Adipocyte (in vitro differentiated cells): ENCODE results near the gene ODF2.

Experiments used
- DNase-seq: peaks from one replicate; pipeline ENCODE4 v3.0.0-alpha.2; 2015; ENCODE audit warnings: low read depth
- H3K27me3 ChIP-seq: replicated peaks from 2 replicates; pipeline ENCODE4 v1.7.0; 2013; ENCODE audit warnings: mild to moderate bottlenecking, low read length, moderate library complexity; ENCODE audit not compliant: control insufficient read depth, insufficient read depth
- H3K36me3 ChIP-seq: 2 replicates; pipeline ENCODE4 v1.7.0; 2013; ENCODE audit warnings: low read length, mild to moderate bottlenecking, moderate library complexity; ENCODE audit not compliant: control insufficient read depth, insufficient read depth, severe bottlenecking
- H3K4me1 ChIP-seq: 2 replicates; pipeline ENCODE4 v1.7.0; 2013; ENCODE audit warnings: mild to moderate bottlenecking, low read length, moderate library complexity; ENCODE audit not compliant: control insufficient read depth, insufficient read depth
- H3K4me3 ChIP-seq: 2 replicates; pipeline ENCODE4 v1.7.0; 2013; ENCODE audit warnings: mild to moderate bottlenecking, low read length, moderate library complexity
- H3K9ac ChIP-seq: 2 replicates; pipeline ENCODE4 v1.7.0; 2013; ENCODE audit warnings: mild to moderate bottlenecking, low read length, moderate library complexity
- H3K9me3 ChIP-seq: 2 replicates; pipeline ENCODE4 v1.7.0; 2013; ENCODE audit warnings: mild to moderate bottlenecking, low read length, moderate library complexity; ENCODE audit not compliant: control insufficient read depth

ODF2 gene

DNA sequence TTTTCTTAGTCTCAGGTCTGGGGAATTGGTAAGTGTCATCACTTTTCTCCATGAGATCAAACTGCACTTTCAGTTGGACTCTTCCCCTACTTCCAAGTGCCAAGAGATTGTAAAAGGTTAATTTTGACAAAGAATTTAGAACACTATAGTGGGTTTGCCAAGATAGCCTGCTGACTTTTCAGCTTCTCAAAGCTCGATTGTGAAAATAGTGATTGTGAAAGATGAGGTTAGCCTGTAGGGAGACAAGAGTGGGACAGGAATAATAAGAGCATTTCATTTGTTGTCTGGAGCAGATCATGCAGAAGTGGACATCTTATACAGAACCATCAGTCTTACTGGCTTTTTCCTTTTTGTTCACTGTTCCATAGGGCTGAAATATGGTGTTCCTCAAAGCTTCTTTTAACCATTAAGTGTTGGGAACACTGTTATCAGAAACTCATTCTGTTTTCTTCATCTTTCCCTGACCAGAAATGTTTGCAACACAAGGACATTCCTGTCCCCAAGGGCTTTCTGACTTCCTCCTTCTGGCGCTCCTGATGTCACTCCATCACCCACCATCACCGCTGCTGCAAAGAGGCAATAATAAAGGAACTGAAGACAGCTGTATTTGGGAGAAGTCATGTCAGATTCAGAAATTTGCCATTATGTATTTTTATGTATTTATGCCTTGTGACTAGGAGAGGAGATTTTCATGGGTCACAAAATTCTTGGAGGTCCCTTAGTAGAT, 85.0 kb downstream of the ODF2 start:
- H3K27me3 ChIP-seq = no peaks in the 10 kb centered on the region
- H3K4me3 ChIP-seq = peak overlapping the region; percentile 56
- H3K9ac ChIP-seq = peak overlapping the region; percentile 70
- no peaks in the 10 kb centered on the region for H3K9me3 ChIP-seq
- DNase-seq = peak; percentile 30
- peaks cover 22% of the 10 kb centered on the region for H3K4me1 ChIP-seq
- peaks cover 59% of the 10 kb centered on the region for H3K36me3 ChIP-seq

DNA sequence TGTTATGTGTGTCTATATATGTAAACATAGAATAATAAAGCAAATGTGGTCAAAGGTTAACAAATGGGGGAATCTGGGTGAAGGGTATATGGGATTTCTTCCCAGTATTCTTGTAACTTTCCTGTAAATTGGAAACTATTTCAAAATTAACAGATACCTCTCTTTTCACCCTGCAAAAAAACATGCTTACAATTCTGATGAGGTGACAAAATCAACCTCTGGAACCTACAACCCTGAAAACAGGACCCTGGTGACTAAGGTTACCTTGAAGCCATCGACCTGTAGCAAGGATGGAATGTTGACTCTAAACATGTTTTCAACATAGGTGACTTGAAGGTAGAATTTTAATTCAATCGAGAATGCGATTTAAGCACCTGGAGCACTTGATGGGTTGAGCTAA, 90.7 kb downstream of the ODF2 start:
- no peak overlapping the region for H3K4me3 ChIP-seq

DNA sequence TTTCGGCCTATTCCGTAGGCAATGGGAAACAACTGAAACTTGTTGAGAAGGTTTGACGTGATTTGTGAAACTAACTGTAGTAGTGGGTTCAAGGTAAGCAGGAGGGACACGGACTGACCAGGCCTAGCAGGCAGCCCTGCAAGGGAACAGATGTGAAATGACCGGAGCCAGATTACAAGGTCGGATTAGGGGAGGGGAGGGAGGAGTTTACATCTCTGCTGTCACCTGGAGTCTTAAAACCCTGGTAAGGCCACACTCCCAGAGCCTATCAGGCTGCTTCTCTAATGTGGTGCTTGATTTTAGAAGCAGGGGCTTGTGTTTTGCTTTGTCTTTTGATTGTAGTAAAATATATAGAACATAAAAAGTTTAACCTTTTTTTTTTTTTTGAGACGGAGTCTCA, 93.1 kb downstream of the ODF2 start:
- no peak for DNase-seq
- no peaks in the 10 kb centered on the region for H3K27me3 ChIP-seq

More for the DNA sequence above, 90.7 kb downstream of the ODF2 start:
- Histone ChIP-seq H3K9me3 (no peaks in the 10 kb centered on the region), H3K27me3 (no peaks in the 10 kb centered on the region), H3K36me3 (peaks cover 12% of the 10 kb centered on the region), H3K9ac (no peak overlapping the region), H3K4me1 (peaks cover 33% of the 10 kb centered on the region)
- no peak for DNase-seq

GRCh38 chr9:128550226-128550625, 94.4 kb downstream of the ODF2 start:
- Histone ChIP-seq H3K36me3 (no peaks in the 10 kb centered on the region), H3K9me3 (no peaks in the 10 kb centered on the region), H3K9ac (peak overlapping the region; percentile 82), H3K4me3 (peak overlapping the region; percentile 29), H3K27me3 (no peaks in the 10 kb centered on the region), H3K4me1 (peaks cover 47% of the 10 kb centered on the region)
- DNase-seq = no peak

More for the DNA sequence above, 93.1 kb downstream of the ODF2 start:
- Histone ChIP-seq H3K4me1 (peaks cover 34% of the 10 kb centered on the region), H3K4me3 (no peak overlapping the region), H3K9ac (no peak overlapping the region), H3K36me3 (no peaks in the 10 kb centered on the region), H3K9me3 (no peaks in the 10 kb centered on the region)
